DMS153 treated with DMSO at 0.1 percent for 48 hours (cell line): ENCODE data around the gene PDE4D.
"Not testable (repeated sequence)": the region's sequence is repeated elsewhere in the genome, so short reads cannot be mapped to it uniquely, and the experiment has no call there.

Experiments
- DNase-seq: peaks from one replicate; lab custom pipeline; 2025; ENCODE audit not compliant: unreplicated experiment; lab: John Stamatoyannopoulos, UW

PDE4D gene

DNA sequence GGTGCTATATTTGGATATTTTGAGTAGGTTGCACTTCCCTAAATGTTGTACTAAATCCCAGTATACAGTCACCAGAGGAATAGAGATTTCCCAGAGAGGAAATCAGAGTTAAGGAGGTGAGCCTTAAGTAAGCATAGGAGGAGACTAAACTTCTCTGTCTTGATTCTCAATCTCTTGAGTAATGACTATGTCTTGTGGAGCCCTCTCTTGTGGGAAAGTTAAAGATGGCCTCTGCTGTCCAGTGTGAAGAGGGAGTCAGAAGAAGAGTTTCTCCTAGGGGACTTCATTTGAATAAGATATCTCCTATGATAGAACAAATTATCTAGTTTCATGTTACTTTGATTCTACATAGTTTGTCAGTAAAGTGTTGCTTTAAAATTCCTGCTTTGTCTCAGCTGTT is 502.5 kb downstream of the PDE4D start:
- DNase-seq = no peak

DNA sequence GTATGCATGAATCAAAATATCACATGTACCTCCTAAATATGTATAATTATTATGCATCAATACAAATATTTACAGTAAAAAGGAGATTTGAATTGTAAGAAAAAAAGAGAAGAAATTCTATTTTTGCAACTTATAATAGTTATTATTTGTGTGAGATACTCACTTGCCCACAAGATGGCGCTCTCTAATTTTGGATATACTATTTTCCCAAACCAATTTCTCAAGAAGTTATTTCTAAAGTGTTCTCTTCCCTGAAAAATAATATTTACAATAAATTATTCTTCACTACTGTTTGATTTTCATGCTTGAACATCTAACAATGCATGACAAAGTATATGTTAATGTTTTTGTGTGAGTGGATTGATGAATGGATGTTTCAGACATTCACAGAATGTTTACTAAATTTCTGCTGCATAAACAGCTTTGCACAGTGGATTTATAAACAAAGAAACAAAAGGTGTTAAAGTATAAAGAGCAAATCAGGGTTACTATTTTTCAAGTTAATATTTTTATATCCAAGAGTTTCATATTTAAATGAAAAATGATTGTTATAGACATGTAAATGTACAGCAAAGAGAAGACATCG is 503.4 kb downstream of the PDE4D start:
- DNase-seq = no peak

DNA sequence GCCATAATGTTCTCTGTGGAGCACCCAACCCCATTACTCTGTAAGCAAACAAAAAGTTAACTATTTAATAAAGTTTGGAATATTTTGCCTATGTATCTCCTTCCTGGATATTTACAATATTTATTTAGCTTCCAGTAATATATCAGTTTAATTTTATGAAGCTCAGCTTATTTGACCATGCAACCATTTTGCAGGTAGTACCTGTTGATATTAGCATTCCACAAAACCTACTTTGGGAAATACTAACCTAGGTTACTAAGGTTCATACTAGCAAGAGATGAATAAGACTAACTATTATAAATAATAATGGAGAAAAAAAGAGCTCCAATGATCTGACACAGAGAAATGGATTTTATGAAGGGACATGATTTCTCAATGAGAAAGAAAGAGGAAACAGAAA is 506.4 kb downstream of the PDE4D start:
- DNase-seq = no peak

DNA sequence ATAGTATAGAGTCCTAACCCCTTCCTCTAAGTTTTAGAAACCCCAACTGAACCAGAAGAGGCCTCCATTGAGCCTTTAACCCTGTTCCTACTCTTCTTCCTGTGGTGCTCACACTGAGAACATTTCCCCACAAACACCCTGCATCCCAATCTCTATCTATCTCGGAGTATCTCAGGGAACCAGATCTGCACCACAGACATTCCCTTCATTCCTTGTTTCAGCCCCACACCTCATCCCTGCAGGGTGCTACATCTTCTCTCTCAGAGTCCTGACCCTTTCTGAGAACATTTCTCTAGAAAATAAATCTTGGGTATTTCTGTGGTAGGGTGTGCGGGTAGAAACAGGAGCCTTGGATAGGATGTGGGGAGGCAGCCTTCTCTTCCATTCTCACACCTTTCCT is 507.8 kb downstream of the PDE4D start:
- DNase-seq = no peak

DNA sequence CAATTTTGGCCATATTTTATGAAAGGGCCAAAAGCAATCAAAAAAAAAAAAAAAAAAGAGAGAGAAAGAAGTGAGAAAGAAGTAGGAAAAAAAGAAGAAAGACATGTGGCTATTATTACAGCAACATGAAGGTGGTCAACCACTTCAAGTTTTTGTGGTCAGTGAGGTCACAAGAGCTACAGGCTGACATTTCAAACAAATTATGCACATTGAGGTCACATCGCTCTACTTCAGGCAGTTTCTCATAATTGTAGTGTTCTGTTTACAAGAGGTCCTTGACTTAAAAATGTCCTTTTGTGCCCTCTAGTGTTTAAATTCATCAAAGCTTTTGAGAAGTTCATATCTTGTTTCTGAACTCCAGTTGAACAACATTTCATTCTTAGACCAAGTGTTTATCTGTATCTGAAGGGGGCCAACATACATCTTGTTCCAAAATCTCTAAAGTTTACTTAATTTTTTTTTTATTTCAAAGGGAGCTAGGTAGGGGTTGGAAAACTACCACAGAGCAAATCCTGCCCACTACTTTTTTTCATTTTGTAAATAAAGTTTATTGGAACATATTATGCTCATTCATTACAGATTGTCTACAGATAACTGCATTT is 513.1 kb downstream of the PDE4D start:
- peak; percentile 53 for DNase-seq

DNA sequence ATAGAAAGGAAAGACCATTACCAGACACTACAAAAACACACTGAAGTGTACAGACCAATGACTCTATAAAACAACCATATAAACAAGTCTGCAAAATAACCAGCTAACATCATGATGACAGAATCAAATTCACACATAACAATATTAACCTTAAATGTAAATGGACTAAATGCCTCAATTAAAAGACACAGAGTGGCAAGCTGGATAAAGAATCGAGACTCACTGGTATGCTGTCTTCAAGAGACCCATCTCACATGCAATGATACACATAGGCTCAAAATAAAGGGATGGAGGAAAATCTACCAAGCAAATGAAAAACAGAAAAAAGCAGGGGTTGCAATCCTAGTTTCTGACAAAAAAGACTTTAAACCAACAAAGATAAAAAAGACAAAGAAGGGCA is 519.5 kb downstream of the PDE4D start:
- not testable (repeated sequence) for DNase-seq

DNA sequence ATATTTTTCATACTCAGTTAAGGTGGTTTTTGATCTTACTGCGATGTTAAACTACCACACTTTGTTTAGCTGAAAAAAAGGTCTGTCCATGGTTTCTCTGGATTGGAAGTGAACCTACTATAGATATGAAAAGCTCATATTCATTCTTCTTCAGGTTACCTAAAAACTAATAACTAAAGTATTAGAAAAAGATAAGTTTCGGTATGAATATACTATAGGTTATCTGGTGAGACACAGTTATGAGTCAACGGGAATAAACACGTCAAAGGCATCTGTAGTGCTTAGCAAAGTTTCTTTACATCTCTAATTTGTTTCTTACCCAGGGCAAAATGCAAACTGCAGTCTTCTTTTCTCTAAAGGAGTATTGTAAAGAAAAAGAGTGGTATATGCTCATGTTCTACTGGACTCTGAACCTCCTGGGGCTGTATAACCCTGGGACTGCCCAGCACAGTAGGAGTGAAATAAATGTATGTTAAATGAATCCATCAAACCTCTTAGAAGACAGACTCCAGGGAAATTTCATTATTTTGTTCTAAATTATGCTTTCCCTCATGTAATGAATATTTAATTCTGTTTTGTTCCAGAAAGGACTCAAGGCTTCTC is 521.9 kb downstream of the PDE4D start:
- DNase-seq = no peak

DNA sequence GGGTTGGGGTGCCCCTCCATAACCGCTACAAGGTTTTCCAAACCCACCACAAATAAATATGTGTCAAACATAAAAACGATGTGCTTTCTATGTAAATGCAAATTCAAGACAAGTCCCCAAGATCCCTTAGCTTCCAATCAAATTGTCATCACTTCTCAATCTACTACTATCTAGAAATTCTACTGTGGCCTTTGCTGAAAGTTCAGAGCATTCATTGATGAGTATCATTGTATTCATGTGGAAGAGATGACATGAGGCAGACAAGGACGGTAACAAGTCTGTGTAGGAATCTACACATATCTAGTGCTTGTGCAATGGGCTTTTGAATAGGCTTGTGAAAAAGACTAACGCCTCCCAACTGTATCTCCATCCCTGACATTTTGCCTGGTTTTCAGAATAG is 524.6 kb downstream of the PDE4D start:
- DNase-seq = no peak

DNA sequence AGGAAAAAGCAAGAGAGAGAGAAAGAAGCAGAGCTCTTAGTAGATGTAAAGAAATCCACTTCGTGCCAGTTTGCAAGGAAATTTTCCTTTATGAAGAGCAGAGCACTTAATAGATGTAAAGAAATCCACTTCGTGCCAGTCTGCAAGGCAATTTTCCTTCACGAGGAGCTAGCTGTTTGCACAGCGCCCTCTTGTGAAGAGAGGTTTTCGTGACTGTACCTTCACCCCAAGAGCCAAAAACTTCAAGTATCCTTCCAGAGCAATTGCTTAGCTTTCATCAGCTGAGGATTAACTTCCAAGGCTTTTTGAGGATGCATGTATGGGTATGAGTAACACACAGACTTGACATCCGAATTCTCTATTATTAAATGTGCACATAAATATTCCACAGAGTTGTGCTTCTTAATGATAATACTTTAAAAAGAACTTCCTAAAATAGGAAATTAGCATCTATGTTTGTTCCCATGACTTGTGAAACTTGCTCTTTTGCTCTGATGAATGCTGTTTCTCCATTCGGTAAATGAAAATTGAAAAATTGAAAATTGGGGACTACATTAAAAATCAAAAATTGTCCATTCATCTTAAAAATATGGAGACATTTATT is 525.6 kb downstream of the PDE4D start:
- DNase-seq = peak; percentile 7

DNA sequence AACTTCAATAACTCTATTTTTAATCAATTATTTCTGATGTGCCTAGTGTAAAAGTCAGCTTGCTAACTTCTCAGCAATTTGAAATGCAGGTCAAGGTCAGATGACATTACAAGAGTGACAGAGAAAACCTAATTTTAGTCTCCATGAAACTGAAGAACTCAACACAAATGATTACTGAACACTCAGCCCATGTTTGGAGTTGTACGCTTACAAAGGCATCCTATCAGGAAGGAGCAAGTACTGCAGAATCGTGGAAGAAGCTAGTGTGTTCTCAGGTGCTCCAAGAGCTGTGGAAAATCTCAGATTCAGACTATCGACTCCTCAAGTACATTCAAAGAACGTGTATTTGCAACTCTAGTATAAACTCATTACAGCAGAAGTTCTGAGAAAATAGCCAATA is 526.7 kb downstream of the PDE4D start:
- DNase-seq = no peak

DNA sequence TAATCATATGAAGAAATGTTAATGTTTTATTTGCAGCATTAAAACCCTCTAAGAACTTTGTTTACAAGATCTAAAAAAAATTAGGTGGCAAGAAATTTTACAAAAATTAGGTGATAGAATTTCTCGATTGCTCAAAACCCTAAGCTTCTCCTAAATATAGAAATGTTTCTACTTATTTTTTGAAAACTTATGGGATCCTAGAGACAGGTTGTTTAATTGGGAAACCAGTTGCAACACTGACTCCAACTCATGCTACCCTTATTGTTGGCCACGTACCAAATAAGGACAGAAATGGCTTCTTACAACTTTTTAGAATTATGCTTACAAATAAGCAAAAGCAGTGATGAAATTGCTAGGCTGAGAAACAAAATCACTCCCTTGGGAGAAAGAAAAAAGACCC is 531.1 kb downstream of the PDE4D start:
- no peak for DNase-seq

DNA sequence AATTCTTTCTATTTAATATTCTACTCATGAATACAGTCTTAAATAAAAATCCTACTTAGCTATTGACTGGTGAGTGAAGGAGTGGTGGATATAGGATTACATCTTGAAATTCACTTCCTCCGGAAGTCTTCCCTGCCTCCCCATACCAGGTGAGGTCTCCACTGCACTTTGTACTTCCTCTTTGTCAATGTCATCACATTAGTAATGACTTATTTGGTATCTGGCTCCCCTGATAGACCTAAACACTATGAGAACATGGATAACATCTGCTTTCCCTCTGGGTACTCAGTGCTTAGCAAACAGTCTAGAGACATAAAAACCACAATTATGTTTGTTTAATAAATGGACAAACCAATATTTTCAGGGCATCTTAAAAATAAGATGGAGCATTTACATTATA is 532.1 kb downstream of the PDE4D start:
- DNase-seq = no peak

DNA sequence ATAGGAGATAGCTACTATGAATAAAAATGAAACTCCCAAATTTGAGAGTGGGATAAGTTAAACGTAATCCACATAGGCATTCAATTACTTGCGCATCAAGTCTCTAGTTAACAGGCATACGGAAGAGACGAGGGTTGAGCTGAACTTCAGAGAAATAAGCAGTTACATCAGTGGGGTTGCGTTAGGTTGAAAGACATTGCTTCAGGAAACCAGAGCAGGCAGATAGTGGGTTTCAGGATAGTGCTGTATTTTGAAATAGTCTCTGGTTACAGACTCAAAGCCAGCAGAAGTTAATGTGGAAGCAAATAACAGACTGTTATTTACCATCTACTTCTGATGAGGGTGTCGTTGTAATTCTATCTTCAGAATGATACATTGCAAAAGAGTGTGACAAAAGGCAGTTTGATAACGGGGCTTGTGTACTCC is 533.4 kb downstream of the PDE4D start:
- no peak for DNase-seq

DNA sequence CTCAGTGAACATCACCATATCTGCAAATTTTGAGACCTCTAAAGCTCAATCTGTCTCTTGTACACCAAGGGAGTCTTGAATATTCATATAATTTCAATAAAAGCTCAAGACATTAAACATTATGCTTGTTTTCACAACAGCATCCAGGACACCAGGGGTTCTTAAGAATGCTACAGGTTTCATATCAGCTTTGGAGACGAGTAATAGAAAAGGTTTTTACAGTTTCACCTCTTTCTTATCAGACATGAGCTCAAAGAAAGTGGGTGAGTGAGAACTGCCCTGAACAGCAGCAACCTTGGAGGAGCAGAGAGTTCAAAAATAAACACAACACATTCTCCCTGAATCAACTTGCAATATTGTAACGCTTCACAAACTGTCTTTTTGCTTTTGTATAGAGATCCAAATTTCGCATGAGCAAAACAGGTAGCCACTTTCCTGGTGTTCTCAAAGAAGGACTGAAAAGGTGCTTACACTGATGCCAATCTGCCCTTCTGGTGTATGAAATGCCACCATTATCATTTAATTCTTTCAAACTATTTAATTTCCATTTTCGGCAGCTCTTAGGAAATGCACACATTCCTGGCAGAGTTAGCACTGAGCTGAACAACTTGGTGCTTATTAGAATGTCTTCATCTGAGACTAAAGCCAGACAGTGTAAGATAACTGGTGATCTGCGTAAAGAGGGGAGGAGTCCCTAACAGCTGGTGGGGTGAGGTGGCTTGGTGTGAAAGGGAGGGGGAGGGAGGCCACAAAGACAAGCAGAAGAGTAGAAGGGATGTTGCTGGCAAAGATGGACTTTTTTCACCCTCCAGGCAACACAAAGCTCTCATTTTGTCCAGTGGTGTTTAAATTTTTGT is 535.3 kb downstream of the PDE4D start:
- DNase-seq = no peak

DNA sequence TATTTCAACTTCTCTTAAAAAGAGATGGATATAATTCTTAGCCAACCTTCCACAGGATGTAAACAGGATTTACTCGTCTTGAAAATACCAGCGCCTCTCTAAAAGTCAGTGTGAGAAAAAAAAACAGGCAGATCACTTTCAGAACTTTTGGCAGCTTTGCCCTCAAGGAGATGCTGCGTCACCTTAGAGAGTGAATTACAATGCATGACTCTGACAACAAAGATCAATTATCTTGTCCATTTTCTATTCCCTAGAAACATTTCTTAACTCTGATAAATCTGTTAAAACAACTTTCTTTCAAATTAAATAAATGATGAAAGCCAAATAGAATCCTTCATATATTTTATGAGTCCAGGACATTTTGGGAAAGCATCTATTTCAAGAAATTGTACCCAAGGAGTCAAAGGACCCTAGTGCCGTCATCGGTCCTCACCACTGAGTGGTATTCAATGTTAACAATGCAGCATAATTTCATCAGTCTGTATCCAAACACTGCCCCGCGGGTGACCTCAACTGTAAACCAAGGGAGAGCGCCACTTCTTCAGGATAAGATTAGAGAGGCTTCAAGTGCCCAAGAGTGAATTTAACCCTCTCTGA is 536.0 kb downstream of the PDE4D start:
- no peak for DNase-seq

DNA sequence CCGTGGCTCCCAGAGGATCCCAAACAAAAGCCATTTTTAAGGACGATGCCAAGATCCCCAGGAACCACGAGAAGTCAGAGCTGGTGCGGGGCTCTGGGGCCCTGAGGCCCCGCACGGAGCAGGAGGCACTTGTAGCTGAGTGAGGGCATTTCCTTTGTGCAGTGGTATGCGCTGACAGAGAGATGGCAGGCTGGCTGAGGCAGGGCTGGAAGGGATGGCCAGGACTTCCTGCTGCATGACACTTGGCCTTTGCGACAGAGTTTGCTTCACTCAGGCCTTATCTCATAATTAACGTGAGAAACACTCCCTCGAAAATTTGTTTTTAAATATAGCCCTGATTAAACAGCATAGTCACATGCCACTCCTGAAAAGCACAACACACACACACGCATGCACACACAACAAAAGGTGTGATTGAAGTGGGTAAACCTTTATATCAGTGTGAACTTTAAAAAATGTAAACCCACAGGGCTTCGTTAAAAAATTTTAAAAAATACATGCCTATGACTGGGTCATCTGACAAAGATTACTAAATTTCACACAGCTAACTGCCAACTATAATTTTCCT is 536.6 kb downstream of the PDE4D start:
- DNase-seq = no peak

DNA sequence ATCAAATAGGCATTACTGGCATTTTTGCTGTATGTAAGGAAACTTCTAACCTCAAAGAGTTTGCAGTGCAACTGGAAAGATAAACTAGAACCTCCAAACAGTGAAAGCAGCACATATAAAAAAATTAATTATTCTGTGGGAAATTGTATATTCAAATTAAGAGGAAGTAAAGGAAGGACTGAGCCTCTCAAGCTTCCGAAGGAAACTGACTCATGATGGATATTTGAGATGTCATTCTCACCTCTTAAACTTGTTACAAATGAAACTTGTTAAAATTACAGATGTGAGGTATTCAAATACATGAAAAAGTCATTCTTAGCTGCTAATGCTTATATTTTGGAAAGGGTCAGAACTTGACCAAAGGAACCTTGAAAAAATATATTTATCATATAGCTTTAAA is 538.7 kb downstream of the PDE4D start:
- DNase-seq = no peak

DNA sequence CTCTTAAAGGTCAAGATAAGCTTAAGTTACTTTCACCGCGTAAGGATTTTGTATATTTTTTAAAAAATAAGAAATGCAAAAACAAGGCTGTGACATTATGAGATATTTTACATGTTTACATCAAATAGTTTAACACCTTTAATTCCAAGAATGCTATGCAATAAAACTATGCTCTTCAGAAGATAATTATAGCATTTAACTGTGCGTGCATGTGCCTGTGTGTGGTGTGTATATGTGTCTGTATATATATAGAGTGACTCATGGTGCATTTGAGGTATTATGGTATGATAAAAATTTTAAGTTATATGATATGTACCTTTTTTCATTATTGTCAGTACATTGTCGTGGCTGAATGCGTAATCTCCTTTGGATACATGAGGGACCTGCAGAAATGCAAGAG is 539.3 kb downstream of the PDE4D start:
- no peak for DNase-seq

DNA sequence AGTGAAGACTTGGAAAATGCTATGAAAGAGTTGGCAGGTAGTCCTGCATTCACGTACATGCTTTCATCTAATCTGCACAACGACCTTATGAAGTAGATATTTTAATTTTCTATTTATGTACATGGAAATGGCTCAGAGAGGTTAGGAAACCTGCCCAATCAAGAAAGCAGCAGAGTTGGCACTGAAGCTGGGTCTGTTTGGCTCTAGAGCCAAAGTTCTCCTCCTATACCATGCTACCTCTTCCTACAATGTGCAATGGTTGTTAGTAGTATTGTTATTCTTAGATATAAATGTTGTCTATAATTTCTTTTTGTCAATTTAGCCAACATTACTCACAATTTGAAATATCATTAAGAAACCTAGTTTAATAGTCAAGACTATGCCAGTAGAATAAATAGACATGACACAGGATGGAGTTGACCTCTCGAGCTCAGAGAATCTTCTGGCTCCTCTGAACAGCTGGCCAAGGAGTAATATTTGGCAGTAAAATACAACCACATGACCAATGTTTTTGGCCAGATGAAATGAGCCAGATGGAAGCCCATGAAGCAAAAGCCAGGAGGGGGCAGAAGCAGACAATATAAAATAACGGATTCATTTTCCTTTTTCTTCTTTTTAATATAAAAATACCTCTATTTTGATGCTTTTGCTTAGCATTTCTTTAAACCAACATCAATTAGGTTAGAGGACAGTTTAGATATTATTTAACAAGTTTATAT is 542.3 kb downstream of the PDE4D start:
- no peak for DNase-seq

DNA sequence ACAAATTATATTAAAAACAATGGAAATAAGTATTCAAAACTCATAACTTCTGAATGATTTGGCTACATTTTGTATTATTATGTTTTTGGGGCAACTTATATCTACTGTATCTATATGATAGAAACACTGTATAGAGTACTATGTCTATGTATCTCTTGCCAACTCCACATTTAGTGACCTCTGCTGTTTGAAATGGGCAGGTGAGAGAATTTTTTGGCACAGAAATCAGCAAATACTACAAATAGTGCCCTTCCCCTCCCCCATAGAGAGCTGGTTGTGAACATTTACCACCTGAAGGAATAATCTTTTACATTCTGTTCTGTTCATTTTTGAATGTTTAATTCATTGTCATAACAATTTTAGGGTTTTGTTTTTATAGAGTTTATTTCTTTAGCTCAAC is 545.3 kb downstream of the PDE4D start:
- no peak for DNase-seq
